ENCODE data around the gene P2RX5. TPM values are rescaled to one million over a fixed set of nuclear protein-coding genes. Genes with fewer than 3 reads are reported as not detected.
A peak's percentile ranks its signal among the peaks of the same experiment; 100 is the strongest.

The P2RX5 gene
- total and polyA plus RNA-seq, 2 experiments from 2014 or later = 0.09 to 0.46 TPM

DNA sequence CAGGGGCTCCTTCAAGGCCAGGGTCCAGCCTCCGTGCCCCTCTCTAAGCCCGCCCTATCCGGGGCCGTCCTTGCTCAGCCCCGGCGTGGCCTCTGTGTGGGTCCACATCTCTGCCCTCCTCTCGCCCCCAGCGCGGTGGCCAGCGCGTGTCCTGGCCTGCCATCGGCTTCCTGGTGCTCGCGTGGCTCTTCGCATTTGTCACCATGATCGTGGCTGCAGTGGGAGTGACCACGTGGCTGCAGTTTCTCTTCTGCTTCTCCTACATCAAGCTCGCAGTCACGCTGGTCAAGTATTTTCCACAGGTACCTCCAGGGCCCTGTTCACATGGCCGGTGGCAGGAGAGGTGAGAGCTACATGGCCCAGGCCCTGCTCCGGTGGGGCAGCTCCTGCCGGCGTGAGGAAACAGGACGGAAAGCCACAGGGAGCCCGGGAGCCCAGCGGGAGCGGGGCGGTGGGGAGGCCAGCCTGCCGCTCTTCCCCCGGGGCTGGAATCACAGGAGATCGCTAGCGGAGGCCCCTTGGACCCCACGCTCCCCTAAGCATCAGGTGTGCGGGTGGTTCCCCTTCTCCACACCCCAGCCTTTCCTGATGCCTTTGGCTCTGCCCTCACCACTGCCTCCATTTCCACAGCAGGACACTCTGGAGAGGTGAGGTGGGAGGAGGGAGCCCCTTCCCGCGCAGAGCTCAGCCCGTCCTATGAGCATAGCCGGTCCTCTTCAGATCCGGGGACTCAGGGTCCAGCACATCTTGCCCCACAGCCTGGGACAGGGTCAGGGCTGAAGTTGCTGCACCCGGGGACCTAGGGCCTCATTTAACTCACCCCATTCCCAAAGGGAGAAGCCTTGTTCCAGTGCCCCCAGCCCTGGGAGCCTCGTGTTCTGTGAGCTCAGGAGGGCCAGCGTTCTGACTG is 37.8 kb downstream of the P2RX5 start:
- no peaks in the 10 kb centered on the region for H3K9me3 ChIP-seq (ENCODE audit: low read depth)
- no peaks in the 10 kb centered on the region for H3K27me3 ChIP-seq
- no peak overlapping the region for H3K4me3 ChIP-seq
- no peaks in the 10 kb centered on the region for H3K36me3 ChIP-seq
- H3K27ac ChIP-seq = peak overlapping the region; percentile 88
- peaks cover 23% of the 10 kb centered on the region for H3K4me1 ChIP-seq (ENCODE audit: low read depth)
- no peak for DNase-seq (ENCODE audit: low read depth in 1 of 2, low spot score in 1 of 2)
- no peak for TF ChIP-seq CTCF (IDR thresholded peaks at IDR 0.05; ENCODE audit: low read depth, low read length)

- Histone ChIP-seq H3K4me3 (no peak overlapping the region), H3K27ac (no peak overlapping the region), H3K27me3 (no peaks in the 10 kb centered on the region), H3K9me3 (ENCODE audit: low read depth) (no peaks in the 10 kb centered on the region), H3K4me1 (ENCODE audit: low read depth) (peaks cover 23% of the 10 kb centered on the region), H3K36me3 (no peaks in the 10 kb centered on the region)
- no peak for TF ChIP-seq CTCF (IDR thresholded peaks at IDR 0.05; ENCODE audit: low read depth, low read length)
- DNase-seq (ENCODE audit: low read depth in 1 of 2, low spot score in 1 of 2) = no peak
These were observed 38.4 kb downstream of the P2RX5 start for GRCh38 chr17:3657588-3657869.

- H3K27me3 ChIP-seq = no peaks in the 10 kb centered on the region
- no peak overlapping the region for H3K27ac ChIP-seq
- H3K4me1 ChIP-seq (ENCODE audit: low read depth) = peaks cover 23% of the 10 kb centered on the region
- no peak for TF ChIP-seq CTCF (IDR thresholded peaks at IDR 0.05; ENCODE audit: low read depth, low read length)
- no peak overlapping the region for H3K4me3 ChIP-seq
- H3K36me3 ChIP-seq = no peaks in the 10 kb centered on the region
- DNase-seq (ENCODE audit: low read depth in 1 of 2, low spot score in 1 of 2) = no peak
- H3K9me3 ChIP-seq (ENCODE audit: low read depth) = no peaks in the 10 kb centered on the region
These were observed 39.0 kb downstream of the P2RX5 start for GRCh38 chr17:3656755-3657587.

DNA sequence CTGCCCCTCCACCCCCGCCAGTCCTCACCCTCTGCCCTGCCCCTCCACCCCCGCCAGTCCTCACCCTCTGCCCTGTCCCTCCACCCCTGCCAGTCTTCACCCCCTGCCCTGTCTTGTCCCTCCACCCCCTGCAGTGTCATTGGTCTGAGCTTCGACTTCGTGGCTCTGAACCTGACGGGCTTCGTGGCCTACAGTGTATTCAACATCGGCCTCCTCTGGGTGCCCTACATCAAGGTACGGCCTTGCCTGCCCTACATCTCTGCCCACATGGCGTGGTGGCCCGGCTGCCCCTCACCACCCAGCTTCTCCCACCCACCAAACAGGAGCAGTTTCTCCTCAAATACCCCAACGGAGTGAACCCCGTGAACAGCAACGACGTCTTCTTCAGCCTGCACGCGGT is 39.6 kb downstream of the P2RX5 start:
- no peak overlapping the region for H3K27ac ChIP-seq
- no peaks in the 10 kb centered on the region for H3K9me3 ChIP-seq (ENCODE audit: low read depth)
- H3K36me3 ChIP-seq = no peaks in the 10 kb centered on the region
- no peak for TF ChIP-seq CTCF (IDR thresholded peaks at IDR 0.05; ENCODE audit: low read depth, low read length)
- H3K27me3 ChIP-seq = no peaks in the 10 kb centered on the region
- H3K4me3 ChIP-seq = no peak overlapping the region
- no peak for DNase-seq (ENCODE audit: low read depth in 1 of 2, low spot score in 1 of 2)
- peaks cover 20% of the 10 kb centered on the region for H3K4me1 ChIP-seq (ENCODE audit: low read depth)

- Histone ChIP-seq H3K9me3 (ENCODE audit: low read depth) (no peaks in the 10 kb centered on the region), H3K4me3 (no peak overlapping the region), H3K27ac (no peak overlapping the region), H3K36me3 (no peaks in the 10 kb centered on the region), H3K4me1 (ENCODE audit: low read depth) (peaks cover 14% of the 10 kb centered on the region), H3K27me3 (no peaks in the 10 kb centered on the region)
- TF ChIP-seq CTCF (IDR thresholded peaks at IDR 0.05; ENCODE audit: low read depth, low read length) = no peak
- DNase-seq (ENCODE audit: low read depth in 1 of 2, low spot score in 1 of 2) = no peak
These were observed 40.2 kb downstream of the P2RX5 start for GRCh38 chr17:3655766-3656165.

Measured in cardiac muscle cell (in vitro differentiated cells and primary cell).